ENCODE results near the gene CDC27.
"Not testable (repeated sequence)": the region's sequence is repeated elsewhere in the genome, so short reads cannot be mapped to it uniquely, and the experiment has no call there.

CDC27 gene

GRCh38 chr17:47219621-47220475 lies 30.8 kb upstream of the CDC27 start:
- no peak for DNase-seq

GRCh38 chr17:47218896-47219430 lies 29.9 kb upstream of the CDC27 start:
- DNase-seq, result no peak

- not testable (repeated sequence) for DNase-seq
These were observed 28.2 kb upstream of the CDC27 start for GRCh38 chr17:47217279-47217678.

- not testable (repeated sequence) for DNase-seq
These were observed 27.7 kb upstream of the CDC27 start for GRCh38 chr17:47216821-47217220.

GRCh38 chr17:47214931-47215330 lies 25.8 kb upstream of the CDC27 start:
- DNase-seq, result no peak

- DNase-seq, result no peak
These were observed 24.4 kb upstream of the CDC27 start for GRCh38 chr17:47213540-47213939.

GRCh38 chr17:47212458-47212857 lies 23.4 kb upstream of the CDC27 start:
- no peak for DNase-seq

- no peak for DNase-seq
These were observed 21.7 kb upstream of the CDC27 start for GRCh38 chr17:47210779-47211178.

- DNase-seq, result no peak
These were observed 21.0 kb upstream of the CDC27 start for GRCh38 chr17:47210105-47210504.

- DNase-seq, result no peak
These were observed 20.4 kb upstream of the CDC27 start for GRCh38 chr17:47209499-47209898.

- no peak for DNase-seq
These were observed 19.8 kb upstream of the CDC27 start, which contains the start of gene MYL4 for GRCh38 chr17:47208744-47209488. MYL4 (plus strand) TSS chr17:47209348; CDS start chr17:47209423, 75 bp downstream.

- no peak for DNase-seq
These were observed 18.3 kb upstream of the CDC27 start for GRCh38 chr17:47207143-47208067.

GRCh38 chr17:47205419-47205963 lies 16.4 kb upstream of the CDC27 start:
- no peak for DNase-seq

GRCh38 chr17:47204722-47205418 lies 15.8 kb upstream of the CDC27 start:
- no peak for DNase-seq

- DNase-seq, result no peak
These were observed 15.1 kb upstream of the CDC27 start for GRCh38 chr17:47203984-47204721.

GRCh38 chr17:47201166-47201565 lies 12.1 kb upstream of the CDC27 start:
- DNase-seq, result no peak

- DNase-seq, result no peak
These were observed 11.2 kb upstream of the CDC27 start for GRCh38 chr17:47200325-47200664.

- no peak for DNase-seq
These were observed 10.7 kb upstream of the CDC27 start for GRCh38 chr17:47199627-47200324.

GRCh38 chr17:47197821-47198220 lies 8.7 kb upstream of the CDC27 start:
- DNase-seq, result no peak

- no peak for DNase-seq
These were observed 4.9 kb upstream of the CDC27 start for GRCh38 chr17:47193931-47194511.

Data from NCI-H69 (cell line).